IMR-90 (cell line): ENCODE results near the gene CDX1. TPM values are rescaled to one million over a fixed set of nuclear protein-coding genes. Genes with fewer than 3 reads are reported as not detected.

ENCODE experiments used
- ATAC-seq: fragments of 200-7000 bp; cut with Tn5 transposase; 2 replicates; pipeline ENCODE4 v1.9.1; 2020; ENCODE audit warnings: low read depth, mild to moderate bottlenecking, moderate library complexity
- BruUV-seq: library from RNA; stranded (reverse); fragments of 400-500 nt; replicated peaks from 2 replicates; lab custom pipeline; 2021; lab: Mats Ljungman, UMichigan
- CTCF ChIA-PET: fragments of 300-600 bp; formaldehyde crosslinking; extraction: SDS; loops from one replicate; lab custom pipeline; 2021; ENCODE audit warnings: antibody characterized with exemption; lab: Yijun Ruan, JAX
- POLR2A ChIA-PET: fragments of 300-600 bp; sonication (Branson Sonifier 250); formaldehyde crosslinking; loops from one replicate; lab custom pipeline; 2022; ENCODE audit warnings: antibody characterized with exemption; ENCODE audit not compliant: unreplicated experiment; lab: Charles Lee
- DNase-seq: peaks from one replicate; pipeline ENCODE4 v3.0.0; 2013
- H2AFZ ChIP-seq: replicated peaks from 2 replicates; pipeline ENCODE3; 2013; ENCODE audit warnings: low read length, mild to moderate bottlenecking; ENCODE audit not compliant: poor library complexity
- H2AK5ac ChIP-seq: 2 replicates; pipeline ENCODE4 v1.6.1; 2013; ENCODE audit warnings: low read depth, low read length, inconsistent platforms
- H2AK9ac ChIP-seq: replicated peaks from 2 replicates; pipeline ENCODE3; 2013; ENCODE audit warnings: mild to moderate bottlenecking, low read depth, low read length, moderate library complexity; ENCODE audit not compliant: poor library complexity
- H2BK120ac ChIP-seq: 2 replicates; pipeline ENCODE4 v1.6.1; 2013; ENCODE audit warnings: low read depth, low read length, inconsistent platforms
- H2BK15ac ChIP-seq: 3 replicates; pipeline ENCODE4 v1.6.1; 2013; ENCODE audit warnings: low read depth, low read length, inconsistent platforms
- H2BK20ac ChIP-seq: 2 replicates; pipeline ENCODE4 v1.6.1; 2013; ENCODE audit warnings: low read depth, mild to moderate bottlenecking, inconsistent platforms, low read length, moderate library complexity
- H2BK5ac ChIP-seq: 2 replicates; pipeline ENCODE4 v1.6.1; 2013; ENCODE audit warnings: mild to moderate bottlenecking, low read depth, low read length, inconsistent platforms; ENCODE audit not compliant: poor library complexity, severe bottlenecking
- H3K14ac ChIP-seq: replicated peaks from 2 replicates; pipeline ENCODE4 v1.6.1; 2013; ENCODE audit warnings: low read depth, low read length, inconsistent platforms
- H3K18ac ChIP-seq: 2 replicates; pipeline ENCODE4 v1.6.1; 2013; ENCODE audit warnings: low read depth, low read length, control low read depth
- H3K23ac ChIP-seq: 2 replicates; pipeline ENCODE4 v1.6.1; 2013; ENCODE audit warnings: low read depth, low read length, inconsistent platforms
- H3K27ac ChIP-seq: 2 replicates; pipeline ENCODE4 v1.5.1; 2013; ENCODE audit warnings: mild to moderate bottlenecking, control low read depth, low read length; ENCODE audit not compliant: insufficient read depth
- H3K27me3 ChIP-seq: 2 replicates; pipeline ENCODE4 v1.6.1; 2013; ENCODE audit warnings: low read length; ENCODE audit not compliant: control insufficient read depth, insufficient read depth
- H3K36me3 ChIP-seq: 2 replicates; pipeline ENCODE4 v1.6.1; 2013; ENCODE audit warnings: low read length, mixed read lengths; ENCODE audit not compliant: control insufficient read depth, insufficient read depth
- H3K4ac ChIP-seq: 2 replicates; pipeline ENCODE4 v1.6.1; 2013; ENCODE audit warnings: low read depth, low read length, inconsistent platforms
- H3K4me1 ChIP-seq: 2 replicates; pipeline ENCODE4 v1.6.1; 2013; ENCODE audit warnings: low read length, mixed read lengths; ENCODE audit not compliant: control insufficient read depth, insufficient read depth
- H3K4me2 ChIP-seq: 2 replicates; pipeline ENCODE4 v1.6.1; 2013; ENCODE audit warnings: low read depth, mild to moderate bottlenecking, control low read depth, low read length, moderate library complexity
- H3K4me3 ChIP-seq: 2 replicates; pipeline ENCODE4 v1.5.1; 2013; ENCODE audit warnings: low read depth, mild to moderate bottlenecking, control low read depth, low read length, moderate library complexity; ENCODE audit not compliant: insufficient read depth
- H3K56ac ChIP-seq: 2 replicates; pipeline ENCODE4 v1.6.1; 2013; ENCODE audit warnings: low read length, inconsistent platforms; ENCODE audit not compliant: insufficient read depth; ENCODE audit errors: extremely low read depth
- H3K79me1 ChIP-seq, 2 experiments: 2 replicates each; pipeline ENCODE4 v1.6.1; 2013; ENCODE audit warnings: low read length in 2 of 2, inconsistent platforms in 1 of 2, low read depth in 1 of 2
- H3K9ac ChIP-seq: 2 replicates; pipeline ENCODE4 v1.6.1; 2013; ENCODE audit warnings: low read depth, low read length, control low read depth
- H3K9me1 ChIP-seq: 2 replicates; pipeline ENCODE4 v1.6.1; 2013; ENCODE audit warnings: low read length, inconsistent platforms; ENCODE audit not compliant: insufficient read depth
- H3K9me3 ChIP-seq: 2 replicates; pipeline ENCODE4 v1.6.1; 2013; ENCODE audit warnings: low read length; ENCODE audit not compliant: control insufficient read depth, insufficient read depth
- H4K20me1 ChIP-seq: 2 replicates; pipeline ENCODE4 v1.6.1; 2013; ENCODE audit warnings: low read length, inconsistent platforms; ENCODE audit not compliant: insufficient read depth
- H4K5ac ChIP-seq: 2 replicates; pipeline ENCODE4 v1.6.1; 2013; ENCODE audit warnings: mild to moderate bottlenecking, low read depth, low read length, control low read depth
- H4K8ac ChIP-seq, 2 experiments: 2 replicates each; pipeline ENCODE4 v1.6.1; 2013; ENCODE audit warnings: low read depth in 2 of 2, low read length in 2 of 2, control low read depth in 1 of 2, inconsistent platforms in 1 of 2
- H4K91ac ChIP-seq: 2 replicates; pipeline ENCODE4 v1.6.1; 2013; ENCODE audit warnings: low read depth, low read length, inconsistent platforms; ENCODE audit not compliant: insufficient read depth
- RAD21 ChIP-seq: IDR thresholded peaks from 2 replicates; pipeline ENCODE4 v1.6.1; 2012; ENCODE audit warnings: low read length, improper control_type of control experiment
- SMC3 ChIP-seq: fragments of 150-350 bp; IDR thresholded peaks from 2 replicates; pipeline ENCODE4 v1.6.1; 2016; ENCODE audit warnings: low read depth, mild to moderate bottlenecking, antibody characterized with exemption, low read length, moderate library complexity
- USF2 ChIP-seq: fragments of 150-350 bp; IDR thresholded peaks from 2 replicates; pipeline ENCODE4 v1.6.1; 2017; ENCODE audit warnings: mild to moderate bottlenecking, antibody characterized with exemption, low read length, low read depth
- WGBS, 2 experiments: methylation state at CpG; one replicate each; pipeline versions ENCODE4 v1.1.5 to v1.1.7; 2013; ENCODE audit warnings: missing lambda C conversion rate in 2 of 2; ENCODE audit not compliant: insufficient read length in 1 of 2; ENCODE audit errors: extremely low coverage in 2 of 2; 5-methylcytosine and 5-hydroxymethylcytosine counted together
- dilution Hi-C: fragments of 300-500 bp; cut with HindIII; formaldehyde crosslinking; loops from one replicate; pipeline ENCODE4 v1.14.3; 2018; ENCODE audit warnings: low sequenced_read_pairs; ENCODE audit not compliant: unreplicated experiment
- in situ Hi-C: fragments of 300-500 bp; cut with MboI; formaldehyde crosslinking; loops from 3 replicates; pipeline ENCODE4 v1.14.3; 2019; ENCODE audit warnings: low sequenced_read_pairs, inconsistent platforms, mixed read lengths
- intact Hi-C: fragments of 100-400 bp; cut with micrococcal nuclease; formaldehyde crosslinking; loops from 2 replicates; pipeline ENCODE4 v1.10.0; 2022
- polyA plus RNA-seq, 3 experiments: library from polyadenylated mRNA; depleted of rRNA; stranded (reverse); fragments of >200 nt; gene quantifications; 2 replicates each; pipeline ENCODE4 v1.2.3, GENCODE V29; 2012; ENCODE audit warnings: low replicate concordance in 1 of 3
- total RNA-seq: library from RNA; depleted of rRNA; stranded (reverse); fragments of >200 nt; gene quantifications from 2 replicates; pipeline ENCODE4 v1.2.3, GENCODE V29; 2012

Gene CDX1
- total and polyA plus RNA-seq, 2 of the 4 experiments (the other 2 are of a cell fraction) = 0.18 to 0.24 TPM

- Histone ChIP-seq H3K4ac (peak overlapping the region; percentile 100), H4K5ac (peak overlapping the region; percentile 96), H2BK15ac (peak overlapping the region; percentile 94), H2BK120ac (peak overlapping the region; percentile 100), H3K56ac (peak overlapping the region; percentile 94), H3K4me1 (peaks cover 67% of the 10 kb centered on the region), H3K27me3 (no peaks in the 10 kb centered on the region), H3K9me3 (no peaks in the 10 kb centered on the region), H3K36me3 (peaks cover 10% of the 10 kb centered on the region; the same call in 1 of the 2 replicates), H2BK20ac (peak overlapping the region; percentile 99), H2AK9ac (peak overlapping the region; percentile 91), H3K14ac (peak overlapping the region; percentile 99), H3K27ac (peak overlapping the region; percentile 98), H4K8ac (peak overlapping the region; percentile 99 to 100), H2AK5ac (peak overlapping the region; percentile 100), H3K9ac (peak overlapping the region; percentile 80), H3K4me3 (no peak overlapping the region), H4K91ac (peak overlapping the region; percentile 100), H3K18ac (peak overlapping the region; percentile 98), H3K9me1 (peaks cover 20% of the 10 kb centered on the region), H2AFZ (peak overlapping the region; percentile 12), H3K23ac (peak overlapping the region; percentile 98), H4K20me1 (peaks cover 3% of the 10 kb centered on the region; the same call in 1 of the 2 replicates), H3K4me2 (peak overlapping the region; percentile 68), H2BK5ac (peak overlapping the region; percentile 98), H3K79me1 (peaks cover 26 to 74% of the 10 kb centered on the region in 2 experiments)
- POLR2A ChIA-PET = no interaction called here
- dilution Hi-C loops = no loop called here
- in situ Hi-C loops = no loop called here
- intact Hi-C loops = no loop called here
- CTCF ChIA-PET = no interaction called here
- DNase-seq (peak; percentile 22), ATAC-seq (no peak)
- BruUV-seq = no TSS peak
- TF ChIP-seq USF2 (peak; percentile 31; the same call in 1 of the 2 replicates), RAD21 (no peak), SMC3 (no peak)
- no CpG with 5 or more reads among the region's 14 CpGs for WGBS, 2 experiments
Observed at GRCh38 chr5:150142185-150142958, 24.2 kb upstream of the CDX1 start.
